ENCODE results near the gene GPX4. TPM values are rescaled to one million over a fixed set of nuclear protein-coding genes. Genes with fewer than 3 reads are reported as not detected.

GPX4 gene
- polyA plus RNA-seq, 1 of the 3 experiments (the other 2 are of a cell fraction): 925 TPM

DNA sequence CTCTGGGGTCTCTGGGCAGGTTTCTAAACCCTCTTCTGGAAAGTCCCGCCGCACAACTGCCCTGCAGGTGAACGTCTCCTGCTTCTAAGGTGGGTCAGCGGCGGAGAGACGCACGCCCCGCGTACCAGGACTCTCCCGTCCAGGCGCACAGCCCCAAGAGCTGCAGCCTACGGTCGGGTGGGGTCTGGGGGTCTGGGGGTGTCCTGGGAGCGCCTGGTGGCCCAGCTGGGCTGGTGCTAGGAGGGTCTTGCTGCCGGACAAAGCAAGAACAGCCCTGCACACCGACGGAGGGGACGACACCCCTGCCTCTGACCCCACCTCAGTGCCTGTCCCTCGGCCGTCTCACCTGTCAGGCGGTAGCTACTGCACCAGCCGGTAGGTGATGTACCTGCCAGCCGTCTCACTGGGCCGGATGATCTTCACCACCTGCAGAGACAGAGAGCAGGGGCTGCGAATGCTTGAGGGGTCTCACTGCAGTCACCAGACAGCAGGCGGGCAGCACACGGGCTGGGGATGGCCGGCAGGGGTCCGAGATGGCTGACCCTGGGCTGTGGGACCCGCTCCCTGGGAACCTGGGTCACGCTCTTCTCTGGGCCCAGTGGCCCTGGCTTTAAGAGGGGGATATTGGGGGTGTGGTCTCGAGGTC lies 14.5 kb upstream of the GPX4 start:
- no peak overlapping the region for H3K4me2 ChIP-seq
- H3K36me3 ChIP-seq (replicated peaks in 1 of 2; ENCODE audit: control insufficient read depth in 1 of 2, insufficient read depth in 2 of 2, low read length in 1 of 2): peaks cover 0 to 26% of the 10 kb centered on the region in 2 experiments
- no peaks in the 10 kb centered on the region for H3K27me3 ChIP-seq (ENCODE audit: insufficient read depth)
- H3K4me1 ChIP-seq (ENCODE audit: control insufficient read depth in 1 of 2, insufficient read depth in 2 of 2, low read depth in 1 of 2, low read length in 1 of 2): peaks cover 8 to 9% of the 10 kb centered on the region in 2 experiments; a peak in 2 of 4 replicates
- peaks cover 13% of the 10 kb centered on the region for H3F3A ChIP-seq (replicated peaks; ENCODE audit: insufficient read depth)
- H3K4me3 ChIP-seq (ENCODE audit: low read depth in 2 of 2, low read length in 1 of 2): no peak overlapping the region
- peaks cover 13% of the 10 kb centered on the region for H4K20me1 ChIP-seq (ENCODE audit: insufficient read depth)
- peaks cover 17% of the 10 kb centered on the region for H3K79me2 ChIP-seq (ENCODE audit: insufficient read depth)
- no peak overlapping the region for H3K9ac ChIP-seq
- no peaks in the 10 kb centered on the region for H3K9me2 ChIP-seq
- CTCF ChIA-PET: interaction anchor here (0.8 to 4.1 kb wide), 3 partner anchors 9 to 155 kb away, joined by 3 to 16 read pairs (median 3); no protein-coding TSS in a partner anchor
- no peak overlapping the region for H2AFZ ChIP-seq (ENCODE audit: low read depth)
- TF ChIP-seq EP300 (IDR thresholded peaks at IDR 0.05; ENCODE audit: borderline replicate concordance in 1 of 2, low read depth in 1 of 2, low read length in 1 of 2) (no peak), FOXJ3 (CRISPR knock-in tag; IDR thresholded peaks at IDR 0.05) (no peak), MEF2A (IDR thresholded peaks at IDR 0.05; ENCODE audit: borderline replicate concordance, low read depth) (no peak), POLR2AphosphoS5 (IDR thresholded peaks at IDR 0.05; ENCODE audit: low read depth, low read length) (no peak), RFX5 (IDR thresholded peaks at IDR 0.05; ENCODE audit: low read length) (no peak), FOXM1 (IDR thresholded peaks at IDR 0.05; ENCODE audit: low read depth) (no peak), JUND (IDR thresholded peaks at IDR 0.05) (no peak), CHD2 (IDR thresholded peaks at IDR 0.05; ENCODE audit: low read length, partially characterized antibody) (no peak), YY1 (IDR thresholded peaks at IDR 0.05; ENCODE audit: low read depth) (no peak)
- TF ChIP-seq, protein P1, sequence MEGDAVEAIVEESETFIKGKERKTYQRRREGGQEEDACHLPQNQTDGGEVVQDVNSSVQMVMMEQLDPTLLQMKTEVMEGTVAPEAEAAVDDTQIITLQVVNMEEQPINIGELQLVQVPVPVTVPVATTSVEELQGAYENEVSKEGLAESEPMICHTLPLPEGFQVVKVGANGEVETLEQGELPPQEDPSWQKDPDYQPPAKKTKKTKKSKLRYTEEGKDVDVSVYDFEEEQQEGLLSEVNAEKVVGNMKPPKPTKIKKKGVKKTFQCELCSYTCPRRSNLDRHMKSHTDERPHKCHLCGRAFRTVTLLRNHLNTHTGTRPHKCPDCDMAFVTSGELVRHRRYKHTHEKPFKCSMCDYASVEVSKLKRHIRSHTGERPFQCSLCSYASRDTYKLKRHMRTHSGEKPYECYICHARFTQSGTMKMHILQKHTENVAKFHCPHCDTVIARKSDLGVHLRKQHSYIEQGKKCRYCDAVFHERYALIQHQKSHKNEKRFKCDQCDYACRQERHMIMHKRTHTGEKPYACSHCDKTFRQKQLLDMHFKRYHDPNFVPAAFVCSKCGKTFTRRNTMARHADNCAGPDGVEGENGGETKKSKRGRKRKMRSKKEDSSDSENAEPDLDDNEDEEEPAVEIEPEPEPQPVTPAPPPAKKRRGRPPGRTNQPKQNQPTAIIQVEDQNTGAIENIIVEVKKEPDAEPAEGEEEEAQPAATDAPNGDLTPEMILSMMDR (IDR thresholded peaks at IDR 0.05): no peak
- no peak overlapping the region for H3K27ac ChIP-seq (ENCODE audit: low read depth in 2 of 2, low read length in 1 of 2)
- POLR2A ChIA-PET: interaction anchor here (1.0 kb wide), 1 partner anchor 15 kb away, joined by 3 read pairs; no protein-coding TSS in a partner anchor
- WGBS (ENCODE audit: low lambda C conversion rate): 100% methylated on average over 1 of the region's 32 CpGs
- DNase-seq: no peak
- H3K9me3 ChIP-seq: no peaks in the 10 kb centered on the region

DNA sequence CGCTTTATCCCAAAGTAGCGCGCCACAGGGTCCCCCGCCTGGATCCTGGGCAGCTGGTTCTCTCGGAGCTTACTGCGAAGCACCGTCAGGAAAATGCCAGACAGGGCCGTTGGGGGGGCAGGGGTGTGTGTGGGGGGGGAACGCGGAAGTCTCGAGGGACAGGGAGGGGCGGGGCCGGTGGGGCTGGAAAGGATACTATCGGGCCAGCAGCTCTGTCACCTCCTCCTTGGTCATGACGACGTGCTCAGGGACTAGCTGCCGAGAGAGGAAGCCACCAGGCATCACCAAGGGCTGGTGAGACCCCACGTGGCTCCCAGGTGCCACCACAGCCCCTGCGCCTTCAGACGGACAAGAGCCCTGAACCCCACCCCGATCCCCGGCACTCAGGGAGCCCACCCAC lies 13.9 kb upstream of the GPX4 start:
- ChIA-PET POLR2A (interaction anchor here (1.0 kb wide), 1 partner anchor 15 kb away, joined by 3 read pairs; no protein-coding TSS in a partner anchor), CTCF (interaction anchor here (1.0 to 4.1 kb wide), 4 partner anchors 8 to 154 kb away, joined by 3 to 16 read pairs (median 4); no protein-coding TSS in a partner anchor)
- H2AFZ ChIP-seq (ENCODE audit: low read depth): no peak overlapping the region
- H3K4me2 ChIP-seq: no peak overlapping the region
- peaks cover 9 to 10% of the 10 kb centered on the region in 2 experiments; a peak in 2 of 4 replicates for H3K4me1 ChIP-seq (ENCODE audit: control insufficient read depth in 1 of 2, insufficient read depth in 2 of 2, low read depth in 1 of 2, low read length in 1 of 2)
- H3K36me3 ChIP-seq (replicated peaks in 1 of 2; ENCODE audit: control insufficient read depth in 1 of 2, insufficient read depth in 2 of 2, low read length in 1 of 2): peaks cover 0 to 26% of the 10 kb centered on the region in 2 experiments
- no peaks in the 10 kb centered on the region for H3K9me2 ChIP-seq
- H3K79me2 ChIP-seq (ENCODE audit: insufficient read depth): peaks cover 23% of the 10 kb centered on the region
- H3K27me3 ChIP-seq (ENCODE audit: insufficient read depth): no peaks in the 10 kb centered on the region
- peaks cover 19% of the 10 kb centered on the region for H4K20me1 ChIP-seq (ENCODE audit: insufficient read depth)
- TF ChIP-seq JUND (IDR thresholded peaks at IDR 0.05) (no peak), TCF12 (IDR thresholded peaks at IDR 0.05) (no peak), GATA2 (CRISPR knock-in tag; IDR thresholded peaks at IDR 0.05) (no peak), POLR2AphosphoS5 (IDR thresholded peaks at IDR 0.05; ENCODE audit: low read depth, low read length) (no peak), ELF1 (IDR thresholded peaks at IDR 0.05) (no peak), EZH2phosphoT487 (IDR thresholded peaks at IDR 0.05; ENCODE audit: borderline replicate concordance, low read depth) (no peak), SIN3A (IDR thresholded peaks at IDR 0.05; ENCODE audit: borderline replicate concordance, low read depth, low read length) (no peak), YY1 (IDR thresholded peaks at IDR 0.05; ENCODE audit: low read depth) (no peak), SMC3 (IDR thresholded peaks at IDR 0.05; ENCODE audit: low read depth, low read length) (no peak), CHD2 (IDR thresholded peaks at IDR 0.05; ENCODE audit: low read length, partially characterized antibody) (no peak), EP300 (IDR thresholded peaks at IDR 0.05; ENCODE audit: borderline replicate concordance in 1 of 2, low read depth in 1 of 2, low read length in 1 of 2) (no peak), RXRA (IDR thresholded peaks at IDR 0.05; ENCODE audit: borderline replicate concordance, low read depth) (no peak), RAD21 (IDR thresholded peaks at IDR 0.05; ENCODE audit: low read length) (no peak), MXI1 (IDR thresholded peaks at IDR 0.05; ENCODE audit: low read depth, low read length) (no peak), FOXJ3 (CRISPR knock-in tag; IDR thresholded peaks at IDR 0.05) (no peak)
- TF ChIP-seq, protein P1 (IDR thresholded peaks at IDR 0.05): no peak
- TF ChIP-seq, protein P2, sequence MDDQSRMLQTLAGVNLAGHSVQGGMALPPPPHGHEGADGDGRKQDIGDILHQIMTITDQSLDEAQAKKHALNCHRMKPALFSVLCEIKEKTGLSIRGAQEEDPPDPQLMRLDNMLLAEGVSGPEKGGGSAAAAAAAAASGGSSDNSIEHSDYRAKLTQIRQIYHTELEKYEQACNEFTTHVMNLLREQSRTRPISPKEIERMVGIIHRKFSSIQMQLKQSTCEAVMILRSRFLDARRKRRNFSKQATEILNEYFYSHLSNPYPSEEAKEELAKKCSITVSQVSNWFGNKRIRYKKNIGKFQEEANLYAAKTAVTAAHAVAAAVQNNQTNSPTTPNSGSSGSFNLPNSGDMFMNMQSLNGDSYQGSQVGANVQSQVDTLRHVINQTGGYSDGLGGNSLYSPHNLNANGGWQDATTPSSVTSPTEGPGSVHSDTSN (IDR thresholded peaks at IDR 0.05): no peak
- TF ChIP-seq, protein P3, sequence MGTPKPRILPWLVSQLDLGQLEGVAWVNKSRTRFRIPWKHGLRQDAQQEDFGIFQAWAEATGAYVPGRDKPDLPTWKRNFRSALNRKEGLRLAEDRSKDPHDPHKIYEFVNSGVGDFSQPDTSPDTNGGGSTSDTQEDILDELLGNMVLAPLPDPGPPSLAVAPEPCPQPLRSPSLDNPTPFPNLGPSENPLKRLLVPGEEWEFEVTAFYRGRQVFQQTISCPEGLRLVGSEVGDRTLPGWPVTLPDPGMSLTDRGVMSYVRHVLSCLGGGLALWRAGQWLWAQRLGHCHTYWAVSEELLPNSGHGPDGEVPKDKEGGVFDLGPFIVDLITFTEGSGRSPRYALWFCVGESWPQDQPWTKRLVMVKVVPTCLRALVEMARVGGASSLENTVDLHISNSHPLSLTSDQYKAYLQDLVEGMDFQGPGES (IDR thresholded peaks at IDR 0.05; ENCODE audit: low read depth, low read length): no peak
- no peak for DNase-seq
- no peaks in the 10 kb centered on the region for H3K9me3 ChIP-seq
- H3F3A ChIP-seq (replicated peaks; ENCODE audit: insufficient read depth): peaks cover 8% of the 10 kb centered on the region
- 92% methylated on average over 14 of the region's 22 CpGs for WGBS (ENCODE audit: low lambda C conversion rate)
- no peak overlapping the region for H3K27ac ChIP-seq (ENCODE audit: low read depth in 2 of 2, low read length in 1 of 2)
- H3K4me3 ChIP-seq (ENCODE audit: low read depth in 2 of 2, low read length in 1 of 2): no peak overlapping the region
- H3K9ac ChIP-seq: no peak overlapping the region
